Urothelium cell line (cell line): ENCODE measurements around the gene KCNT2.

Experiments
- DNase-seq: peaks from one replicate; pipeline ENCODE4 v3.0.0; 2011; ENCODE audit warnings: low spot score, mixed read lengths
- FAIRE-seq: peaks from 2 replicates; lab custom pipeline; 2011; peaks lifted over from hg19 to GRCh38; lab: Jason Lieb, UNC

The KCNT2 gene

GRCh38 chr1:196454792-196455191 is 153.4 kb downstream of the KCNT2 start:
- FAIRE-seq (no peak), DNase-seq (no peak)

- FAIRE-seq (no peak), DNase-seq (no peak)
These were observed 157.1 kb downstream of the KCNT2 start for GRCh38 chr1:196451103-196451502.

- DNase-seq: no peak
- FAIRE-seq: no peak
These were observed 157.8 kb downstream of the KCNT2 start for GRCh38 chr1:196450143-196451095.

GRCh38 chr1:196449460-196449859 is 158.8 kb downstream of the KCNT2 start:
- no peak for FAIRE-seq
- DNase-seq: no peak

GRCh38 chr1:196445775-196446174 is 162.5 kb downstream of the KCNT2 start:
- no peak for FAIRE-seq
- no peak for DNase-seq

- DNase-seq (no peak), FAIRE-seq (no peak)
These were observed 163.6 kb downstream of the KCNT2 start for GRCh38 chr1:196444634-196445033.

GRCh38 chr1:196442366-196442765 is 165.9 kb downstream of the KCNT2 start:
- no peak for DNase-seq
- FAIRE-seq: no peak

GRCh38 chr1:196440711-196441110 is 167.5 kb downstream of the KCNT2 start:
- DNase-seq (no peak), FAIRE-seq (no peak)

- FAIRE-seq (no peak), DNase-seq (no peak)
These were observed 169.9 kb downstream of the KCNT2 start for GRCh38 chr1:196438329-196438728.

GRCh38 chr1:196437671-196438070 is 170.6 kb downstream of the KCNT2 start:
- DNase-seq: no peak
- no peak for FAIRE-seq

GRCh38 chr1:196433000-196433399 is 175.2 kb downstream of the KCNT2 start:
- DNase-seq: no peak
- FAIRE-seq: no peak

- DNase-seq: no peak
- FAIRE-seq: no peak
These were observed 180.1 kb downstream of the KCNT2 start for GRCh38 chr1:196427976-196428734.

- FAIRE-seq: no peak
These were observed 182.7 kb downstream of the KCNT2 start for GRCh38 chr1:196425513-196425912.

GRCh38 chr1:196423612-196424011 is 184.6 kb downstream of the KCNT2 start:
- no peak for DNase-seq
- FAIRE-seq: no peak

More at GRCh38 chr1:196425513-196425912, 182.7 kb downstream of the KCNT2 start:
- no peak for DNase-seq

GRCh38 chr1:196418772-196419171 is 189.5 kb downstream of the KCNT2 start:
- no peak for DNase-seq
- no peak for FAIRE-seq

GRCh38 chr1:196415978-196416377 is 192.3 kb downstream of the KCNT2 start:
- FAIRE-seq: no peak
- no peak for DNase-seq

- DNase-seq (no peak), FAIRE-seq (no peak)
These were observed 195.9 kb downstream of the KCNT2 start for GRCh38 chr1:196412326-196412725.

- FAIRE-seq: no peak
- DNase-seq: no peak
These were observed 197.5 kb downstream of the KCNT2 start for GRCh38 chr1:196410768-196411167.

- DNase-seq (no peak), FAIRE-seq (no peak)
These were observed 198.7 kb downstream of the KCNT2 start for GRCh38 chr1:196409586-196409985.

GRCh38 chr1:196407358-196408051 is 200.7 kb downstream of the KCNT2 start:
- FAIRE-seq: no peak
- no peak for DNase-seq

- FAIRE-seq (no peak), DNase-seq (no peak)
These were observed 202.4 kb downstream of the KCNT2 start for GRCh38 chr1:196405839-196406238.
